ENCODE measurements around the gene ABHD17C.

The ABHD17C gene

GRCh38 chr15:80774486-80774885, 79.4 kb downstream of the ABHD17C start:
- Histone ChIP-seq H3K4me3 (replicated peaks; ENCODE audit: insufficient read depth, low read length) (no peak overlapping the region), H3K27ac (replicated peaks) (no peak overlapping the region), H3K27me3 (ENCODE audit: insufficient read depth, poor library complexity, severe bottlenecking) (peaks cover 16% of the 10 kb centered on the region)
- TF ChIP-seq REST (IDR thresholded peaks at IDR 0.05; ENCODE audit: insufficient replicate concordance, low read depth): no peak
- TF ChIP-seq GABPA (IDR thresholded peaks at IDR 0.05; ENCODE audit: low read depth): no peak
- TF ChIP-seq POLR2AphosphoS5 (IDR thresholded peaks at IDR 0.05; ENCODE audit: low read depth): no peak
- TF ChIP-seq CTCF (IDR thresholded peaks at IDR 0.05; ENCODE audit: insufficient read depth, low read length): no peak
- no peak for TF ChIP-seq SPI1 (IDR thresholded peaks at IDR 0.05; ENCODE audit: borderline replicate concordance, low read depth)
- no peak for DNase-seq (ENCODE audit: low read depth in 1 of 2, low spot score in 1 of 2)

- no peak for DNase-seq (ENCODE audit: low read depth in 1 of 2, low spot score in 1 of 2)
- TF ChIP-seq SPI1 (IDR thresholded peaks at IDR 0.05; ENCODE audit: borderline replicate concordance, low read depth) (no peak), POLR2AphosphoS5 (IDR thresholded peaks at IDR 0.05; ENCODE audit: low read depth) (no peak), REST (IDR thresholded peaks at IDR 0.05; ENCODE audit: insufficient replicate concordance, low read depth) (no peak), GABPA (IDR thresholded peaks at IDR 0.05; ENCODE audit: low read depth) (no peak), CTCF (IDR thresholded peaks at IDR 0.05; ENCODE audit: insufficient read depth, low read length) (no peak)
- peaks cover 24% of the 10 kb centered on the region for H3K27me3 ChIP-seq (ENCODE audit: insufficient read depth, poor library complexity, severe bottlenecking)
Measured at GRCh38 chr15:80775338-80775737, 80.2 kb downstream of the ABHD17C start.

GRCh38 chr15:80776420-80777045, 81.4 kb downstream of the ABHD17C start:
- peaks cover 35% of the 10 kb centered on the region for H3K27me3 ChIP-seq (ENCODE audit: insufficient read depth, poor library complexity, severe bottlenecking)
- TF ChIP-seq GABPA (IDR thresholded peaks at IDR 0.05; ENCODE audit: low read depth) (no peak), CTCF (IDR thresholded peaks at IDR 0.05; ENCODE audit: insufficient read depth, low read length) (peak; percentile 70)
- peak in 1 of 2 experiments; percentile 58 for DNase-seq (ENCODE audit: low read depth in 1 of 2, low spot score in 1 of 2)
- H3K4me3 ChIP-seq (replicated peaks; ENCODE audit: insufficient read depth, low read length): no peak overlapping the region
- no peak overlapping the region for H3K27ac ChIP-seq (replicated peaks)

More at GRCh38 chr15:80775338-80775737, 80.2 kb downstream of the ABHD17C start:
- H3K27ac ChIP-seq (replicated peaks): no peak overlapping the region
- no peak overlapping the region for H3K4me3 ChIP-seq (replicated peaks; ENCODE audit: insufficient read depth, low read length)

- Histone ChIP-seq H3K27me3 (ENCODE audit: insufficient read depth, poor library complexity, severe bottlenecking) (peaks cover 38% of the 10 kb centered on the region), H3K4me3 (replicated peaks; ENCODE audit: insufficient read depth, low read length) (no peak overlapping the region), H3K27ac (replicated peaks) (no peak overlapping the region)
- TF ChIP-seq REST (IDR thresholded peaks at IDR 0.05; ENCODE audit: insufficient replicate concordance, low read depth): no peak
- DNase-seq (ENCODE audit: low read depth in 1 of 2, low spot score in 1 of 2): no peak
Measured at GRCh38 chr15:80777137-80777536, 82.0 kb downstream of the ABHD17C start.
